Measurements from ENCODE around the gene FOXP1.

FOXP1 gene

DNA sequence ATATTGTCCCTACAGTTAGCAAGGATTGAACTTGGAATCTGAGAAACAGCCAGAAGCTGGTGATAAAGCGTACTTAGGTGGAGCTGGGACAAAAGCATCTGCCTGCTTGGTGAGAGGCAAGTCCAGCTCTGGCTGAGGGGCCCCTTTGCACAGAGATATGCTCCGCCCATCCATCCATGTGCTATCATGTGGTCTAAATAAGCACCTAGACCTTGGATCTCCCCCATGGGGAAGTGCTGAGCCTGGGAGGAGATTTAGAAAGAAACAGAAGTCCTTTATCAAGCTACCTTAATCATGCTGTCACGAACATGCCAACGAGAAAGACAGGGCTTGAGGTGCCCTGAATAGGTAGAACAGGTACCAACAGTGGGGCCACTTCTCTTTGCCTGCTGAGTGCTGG lies 369.5 kb downstream of the FOXP1 start:
- DNase-seq (ENCODE audit: low read depth in 2 of 2), result no peak

DNA sequence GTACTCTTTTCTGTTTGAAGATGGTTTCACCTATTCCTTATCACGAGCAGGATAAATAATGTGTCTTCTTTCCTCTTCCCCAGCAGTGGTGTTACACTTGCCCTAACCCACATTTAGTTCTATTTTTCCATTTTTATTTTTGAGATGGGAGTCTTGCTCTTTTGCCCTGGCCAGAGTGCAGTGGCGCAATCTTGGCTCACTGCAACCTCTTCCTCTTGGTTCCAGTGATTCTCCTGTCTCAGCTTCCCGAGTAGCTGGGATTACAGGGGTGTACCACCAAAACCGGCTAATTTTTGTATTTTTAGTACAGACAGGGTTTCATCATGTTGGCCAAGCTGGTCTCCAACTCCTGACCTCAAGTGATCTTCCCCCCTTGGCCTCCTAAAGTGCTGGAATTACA lies 372.4 kb downstream of the FOXP1 start:
- no peak for DNase-seq (ENCODE audit: low read depth in 2 of 2)

DNA sequence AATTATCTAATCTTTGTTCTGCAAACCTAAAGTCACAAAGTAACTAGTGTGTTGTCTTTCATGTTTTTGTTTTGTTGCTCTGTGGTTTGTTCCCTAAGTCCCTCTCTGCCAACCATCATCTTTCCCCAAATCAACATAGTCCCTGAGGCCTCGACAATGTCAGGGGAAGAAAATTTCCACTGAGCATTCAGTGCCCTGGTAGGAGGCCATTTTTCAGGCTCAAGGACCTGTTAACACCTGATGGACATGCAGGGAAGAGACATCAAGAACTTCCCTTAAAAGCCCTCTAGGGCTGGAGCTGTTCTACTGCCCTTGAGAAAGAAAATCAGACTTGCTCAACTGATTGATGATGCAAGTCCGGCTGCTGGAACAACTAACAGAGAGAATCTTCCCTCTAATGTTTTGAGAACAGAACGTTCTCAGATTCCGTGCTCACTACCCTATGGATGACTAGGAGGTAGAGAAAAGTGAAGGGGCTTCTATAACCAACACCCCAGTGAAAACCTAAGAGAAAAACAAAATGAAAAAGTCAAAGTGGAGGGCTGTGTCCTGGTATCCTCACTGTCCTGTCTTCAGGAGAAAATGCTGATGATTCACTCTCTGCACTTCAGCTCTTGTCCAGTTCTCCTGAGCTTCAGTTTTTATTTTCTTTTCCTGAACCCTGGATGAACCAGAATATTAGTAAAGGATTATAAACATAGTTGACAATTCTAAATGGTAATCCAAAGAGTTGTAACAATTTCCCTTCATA lies 373.1 kb downstream of the FOXP1 start:
- no peak for DNase-seq (ENCODE audit: low read depth in 2 of 2)

DNA sequence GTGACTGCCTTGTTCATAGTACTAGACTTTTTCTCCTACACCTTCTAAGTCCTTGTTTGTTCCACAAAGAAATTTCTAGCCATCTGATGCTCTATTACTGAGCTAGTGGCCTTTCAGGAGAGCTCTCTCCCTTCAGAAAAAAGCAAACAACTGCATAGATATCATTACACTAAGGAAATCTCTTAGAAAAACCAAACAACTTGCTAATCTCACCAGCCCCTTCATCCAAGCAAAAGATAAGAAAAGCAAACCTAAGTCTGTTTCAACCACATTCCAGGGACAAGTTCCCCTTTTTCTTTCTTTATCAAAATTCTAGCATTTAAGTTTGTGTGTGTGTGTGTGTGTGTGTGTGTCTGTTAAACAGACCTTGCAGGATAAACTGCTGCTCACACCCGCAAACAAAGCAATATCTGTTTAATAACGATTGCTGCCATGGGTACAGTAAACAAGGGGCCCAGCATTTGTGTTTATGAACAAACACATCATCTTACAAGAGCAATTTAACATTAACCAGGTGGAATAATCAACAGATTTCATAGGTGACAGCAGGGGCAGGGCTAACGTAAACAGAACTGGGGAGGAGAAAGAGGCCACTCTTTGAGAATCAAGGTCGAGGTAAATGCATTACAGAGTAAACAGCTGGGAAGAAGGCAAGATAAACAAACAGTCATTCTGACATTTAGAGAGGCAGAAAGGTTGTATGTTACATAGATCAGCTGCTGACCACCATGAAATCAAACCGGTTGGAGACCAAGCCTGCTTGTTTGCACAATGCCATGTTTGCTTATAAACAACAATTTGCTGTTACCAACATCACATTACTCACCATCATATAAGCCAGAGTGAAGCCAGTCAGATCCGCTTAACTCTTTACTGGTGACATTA lies 375.1 kb downstream of the FOXP1 start:
- no peak for DNase-seq (ENCODE audit: low read depth in 2 of 2)

DNA sequence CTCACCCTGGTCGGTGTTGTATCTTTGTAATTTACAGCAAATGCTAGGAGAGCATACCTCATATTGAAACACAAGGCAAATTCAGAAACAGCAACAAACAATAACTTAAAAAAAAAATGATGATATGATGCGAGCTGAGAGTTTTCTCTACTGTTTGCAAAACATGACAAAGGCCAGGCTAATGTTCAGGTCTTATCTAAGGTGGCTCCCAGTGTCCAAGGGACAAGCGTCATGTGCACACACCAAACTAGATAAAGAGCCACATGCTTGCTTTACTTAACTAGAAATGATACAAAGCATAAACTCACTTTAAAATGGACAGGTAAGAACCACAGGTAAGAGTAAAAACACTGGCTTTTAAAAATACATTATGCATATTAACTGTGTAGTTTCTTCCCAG lies 375.9 kb downstream of the FOXP1 start:
- DNase-seq (ENCODE audit: low read depth in 2 of 2), result no peak

DNA sequence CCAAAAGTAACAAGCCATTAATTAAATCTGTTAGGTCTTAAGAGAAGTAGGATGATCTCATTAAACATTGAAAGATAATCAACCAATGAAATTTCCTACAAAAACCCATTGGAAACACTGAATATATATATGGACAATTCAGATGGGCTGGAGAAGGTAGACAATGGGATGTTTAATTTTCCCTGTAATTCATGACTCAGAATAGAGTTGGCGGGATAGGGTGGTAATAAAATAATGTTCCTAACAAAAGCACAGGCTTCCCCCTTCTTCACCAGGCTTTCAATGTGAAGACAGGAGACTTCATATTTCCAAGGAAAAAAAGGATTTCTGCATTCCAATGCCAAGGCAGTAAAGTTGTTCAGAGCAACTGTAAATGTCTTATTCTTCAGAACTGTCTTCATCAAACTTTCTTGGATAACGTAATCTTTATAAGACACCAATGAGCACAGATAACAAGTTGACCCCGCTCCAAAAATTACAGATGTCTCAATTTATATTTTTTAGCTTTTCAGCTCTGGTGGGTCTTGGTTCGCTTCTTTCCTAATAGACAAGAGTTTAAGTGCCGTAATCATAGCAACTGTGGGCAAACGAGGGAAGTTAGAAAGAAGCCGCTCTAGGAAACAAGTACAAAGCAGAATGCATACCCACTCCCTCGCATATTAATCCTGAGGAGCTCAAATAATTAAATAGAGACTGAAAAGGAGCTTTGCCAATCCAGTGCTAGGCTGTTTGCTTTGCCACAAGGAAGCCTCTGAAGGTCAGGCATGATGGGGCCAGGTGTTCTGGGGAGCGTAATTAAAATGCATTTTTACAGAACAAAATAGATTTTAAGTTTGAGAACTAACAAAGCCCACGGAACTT lies 377.0 kb downstream of the FOXP1 start:
- DNase-seq (ENCODE audit: low read depth in 2 of 2), result no peak

DNA sequence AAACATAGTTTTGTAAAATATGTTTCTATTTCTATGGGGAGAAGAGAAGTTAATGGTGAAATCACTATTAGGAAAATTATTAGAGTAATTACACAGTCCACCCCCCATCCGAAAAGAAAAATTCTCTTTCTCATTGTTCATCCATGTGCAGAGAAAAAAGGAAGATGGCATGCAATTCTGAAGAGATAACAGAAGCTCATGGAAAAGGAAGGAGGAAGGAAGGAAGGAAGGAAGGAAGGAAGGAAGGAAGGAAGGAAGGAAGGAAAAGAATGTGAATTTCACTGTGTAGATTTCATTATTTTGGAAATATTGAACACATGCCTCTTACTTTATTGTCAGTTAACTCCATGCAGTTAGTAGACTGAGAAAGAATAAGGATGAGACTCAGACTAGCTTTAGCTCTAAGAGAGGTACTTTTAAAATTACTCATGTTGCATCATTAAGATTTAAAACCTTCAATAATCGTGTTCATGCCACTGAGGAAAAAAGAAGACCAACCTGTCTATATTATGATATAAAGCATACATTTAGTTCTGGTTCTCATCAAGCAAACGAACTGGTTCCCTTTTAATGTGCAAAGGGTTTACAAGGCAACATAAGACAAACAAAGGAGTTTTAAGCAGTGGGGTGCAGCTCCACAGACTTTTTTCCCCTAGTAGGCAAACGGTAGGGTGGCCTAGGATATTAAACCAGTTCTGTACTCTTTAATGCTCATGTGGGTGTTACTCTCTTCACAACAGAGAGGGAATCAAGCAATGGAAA lies 379.6 kb downstream of the FOXP1 start:
- no peak for DNase-seq (ENCODE audit: low read depth in 2 of 2)

DNA sequence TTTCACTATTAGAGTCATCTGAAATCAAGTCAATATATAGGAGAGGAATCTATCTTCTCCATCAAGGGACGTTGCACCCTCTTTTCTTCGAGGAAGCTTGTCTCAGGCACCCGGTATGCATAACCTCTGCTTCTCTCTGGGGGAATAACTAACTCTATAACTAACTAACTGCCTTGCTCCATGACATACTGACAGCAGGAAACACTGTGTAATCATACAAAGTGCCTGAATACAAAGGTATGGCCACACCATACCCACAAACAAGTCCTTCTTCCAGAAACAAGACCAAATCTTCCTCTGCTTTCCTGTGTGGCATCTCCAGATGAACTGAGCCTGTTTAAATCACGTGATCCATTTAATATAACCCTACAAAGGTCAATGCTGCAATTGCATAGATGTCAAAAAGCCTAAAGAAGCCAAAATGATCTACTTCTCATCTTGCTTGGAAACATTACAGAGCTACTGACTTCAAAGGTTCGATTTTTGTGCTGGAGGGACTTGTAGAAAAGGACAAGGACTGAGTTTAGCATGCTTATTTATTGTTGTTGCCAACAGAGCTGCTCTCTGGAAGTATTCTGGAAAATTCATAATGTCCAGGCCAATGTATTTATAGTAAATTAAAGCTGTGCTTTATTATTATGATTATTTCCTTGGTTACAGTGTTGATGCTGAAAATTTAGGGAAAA lies 380.5 kb downstream of the FOXP1 start:
- no peak for DNase-seq (ENCODE audit: low read depth in 2 of 2)

DNA sequence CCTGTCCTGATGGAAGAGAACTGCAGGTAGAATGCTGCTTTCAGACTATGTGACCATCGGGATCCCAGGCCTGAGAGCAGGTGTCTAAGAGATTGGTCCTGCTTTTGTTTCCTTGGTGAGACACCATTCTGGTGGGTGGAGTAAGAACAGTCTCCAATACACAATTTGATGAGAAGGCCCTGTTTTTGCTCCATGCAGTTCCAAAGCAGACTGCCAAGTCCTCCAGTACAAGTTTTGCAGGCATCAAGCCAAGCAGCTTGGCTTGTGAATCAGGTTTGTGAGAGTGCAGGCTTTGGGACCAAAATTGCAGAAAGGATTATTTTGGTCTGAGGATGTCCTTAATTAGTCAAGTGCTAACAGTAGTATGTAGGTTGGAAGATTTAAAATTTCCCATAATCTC lies 381.6 kb downstream of the FOXP1 start:
- no peak for DNase-seq (ENCODE audit: low read depth in 2 of 2)

DNA sequence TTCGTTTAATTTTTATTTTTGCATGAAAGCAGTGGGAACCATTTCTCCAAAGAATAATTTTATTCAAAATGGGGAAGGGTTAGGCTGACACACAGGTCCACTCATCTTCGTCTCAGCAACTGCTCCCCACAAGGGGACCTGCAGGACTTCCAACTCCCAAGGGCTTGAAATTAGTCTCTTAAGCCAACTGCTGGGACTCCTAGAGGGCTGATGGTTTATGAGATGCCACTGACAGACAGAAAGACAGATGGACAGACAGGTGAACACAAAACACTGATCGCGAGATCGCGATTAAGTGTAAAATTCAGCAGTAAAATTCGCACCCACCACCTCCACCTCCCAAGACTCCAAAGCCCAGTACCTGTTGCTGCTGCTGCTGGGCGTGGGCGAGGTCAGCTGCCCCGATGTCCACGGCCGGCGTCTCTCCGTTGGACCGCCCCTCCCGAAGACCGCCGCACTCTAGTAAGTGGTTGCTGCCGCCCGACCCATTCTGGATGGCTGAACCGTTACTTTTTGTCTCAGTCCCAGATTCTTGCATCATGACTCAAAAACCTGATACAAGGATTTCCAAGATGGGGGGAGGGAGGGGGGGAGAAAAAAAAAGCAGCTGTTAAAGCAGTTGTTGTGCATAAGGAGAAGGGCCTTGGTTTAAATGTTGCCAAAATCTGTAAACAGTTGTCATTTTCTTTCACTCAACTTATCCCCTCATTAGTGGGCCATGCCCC lies 385.5 kb downstream of the FOXP1 start:
- no peak for DNase-seq (ENCODE audit: low read depth in 2 of 2)

DNA sequence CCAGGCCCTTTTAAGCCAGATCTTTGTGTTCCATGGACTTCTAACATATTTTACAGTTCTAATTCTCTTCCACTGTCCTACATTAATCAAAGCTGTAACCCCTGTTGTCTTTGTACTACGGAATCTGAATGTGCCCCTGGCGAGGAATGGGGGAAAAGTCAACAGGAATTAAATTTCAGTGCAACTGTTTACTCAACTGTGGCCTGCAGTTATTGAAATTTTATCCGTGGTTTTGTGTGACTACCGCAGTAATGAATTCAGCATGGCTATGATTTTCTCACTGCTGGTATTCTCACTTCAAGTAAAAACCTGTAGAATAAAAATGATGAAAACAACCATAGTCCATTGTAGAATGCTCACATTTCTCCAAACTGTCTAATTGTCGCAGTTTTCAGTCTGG lies 388.0 kb downstream of the FOXP1 start:
- DNase-seq (ENCODE audit: low read depth in 2 of 2), result no peak

DNA sequence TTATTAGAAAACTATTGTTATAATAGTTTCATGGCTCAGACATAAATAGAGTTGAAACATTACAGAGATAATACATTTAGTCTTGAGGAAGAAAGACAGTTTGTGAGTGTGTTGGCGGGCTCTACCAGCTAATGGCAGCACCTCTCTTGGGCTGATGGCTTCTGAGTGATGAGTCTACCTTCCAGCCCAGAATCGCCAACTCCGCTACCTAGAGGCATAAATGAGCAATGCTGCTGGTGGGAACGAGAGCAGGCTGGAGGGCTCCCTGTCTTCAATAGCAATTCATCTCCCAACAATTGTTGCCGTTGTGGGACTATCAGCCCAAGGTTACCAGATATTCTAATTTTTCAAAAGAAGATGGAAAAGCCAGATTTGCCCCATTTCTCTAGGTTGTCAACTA lies 388.7 kb downstream of the FOXP1 start:
- DNase-seq (ENCODE audit: low read depth in 2 of 2), result no peak

DNA sequence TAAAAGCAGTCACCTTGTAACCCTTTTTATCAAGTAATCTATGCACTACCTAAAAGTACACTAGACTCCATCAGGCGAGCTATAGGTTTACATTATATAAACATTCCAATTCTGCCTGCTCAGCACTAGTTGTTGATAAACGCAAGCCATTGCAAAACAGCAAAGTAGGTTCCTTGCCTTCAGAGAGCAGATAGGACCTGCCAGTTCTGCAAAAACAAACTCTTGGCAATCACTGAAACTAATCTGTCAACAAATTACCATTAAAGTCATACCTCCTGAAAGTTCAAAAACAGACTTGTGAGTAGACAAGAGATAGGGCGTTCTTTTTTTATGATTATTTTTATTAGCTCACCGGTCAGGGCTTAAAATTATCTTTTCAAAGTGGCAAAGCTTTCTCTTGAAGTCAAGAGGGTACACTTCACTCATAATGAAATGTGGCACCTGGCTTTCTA lies 392.5 kb downstream of the FOXP1 start:
- no peak for DNase-seq (ENCODE audit: low read depth in 2 of 2)

DNA sequence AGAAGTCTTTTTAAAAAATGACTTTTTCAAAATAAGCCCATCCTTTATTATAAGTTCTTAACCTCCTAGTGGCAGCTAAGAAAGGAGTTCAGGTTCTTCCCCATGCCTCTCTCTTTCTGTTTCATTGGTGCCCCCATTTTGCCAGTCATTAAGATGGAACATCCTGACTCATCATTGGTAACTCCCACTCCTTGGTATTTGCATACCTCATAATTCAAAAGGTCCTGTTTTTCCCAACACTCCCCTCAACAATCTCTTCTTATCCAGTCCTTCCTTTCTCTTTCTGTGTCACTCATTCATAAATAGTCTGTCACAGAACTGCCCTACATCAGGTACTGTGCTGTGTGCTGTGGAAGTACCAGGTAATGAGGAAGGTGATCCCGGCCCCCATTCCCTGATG lies 394.0 kb downstream of the FOXP1 start:
- DNase-seq (ENCODE audit: low read depth in 2 of 2), result no peak

DNA sequence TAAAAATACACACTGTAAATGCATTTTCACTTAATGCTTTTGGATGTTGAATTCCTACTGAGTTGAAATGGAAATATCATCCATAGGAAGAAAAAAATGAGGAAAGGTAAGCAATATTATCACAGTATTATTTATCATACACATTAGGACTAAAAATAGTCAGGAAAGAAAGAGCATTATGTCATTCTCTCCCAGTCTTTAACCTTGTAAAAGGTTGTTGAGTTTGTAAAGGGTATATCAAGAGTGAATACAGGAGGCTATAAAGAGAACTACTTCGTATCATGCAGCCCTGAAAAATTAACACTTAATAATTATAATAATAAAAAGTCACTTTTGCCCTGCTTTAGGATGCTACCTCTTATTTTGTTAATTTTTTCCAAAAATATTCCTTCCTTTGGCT lies 395.8 kb downstream of the FOXP1 start:
- DNase-seq (ENCODE audit: low read depth in 2 of 2), result no peak

DNA sequence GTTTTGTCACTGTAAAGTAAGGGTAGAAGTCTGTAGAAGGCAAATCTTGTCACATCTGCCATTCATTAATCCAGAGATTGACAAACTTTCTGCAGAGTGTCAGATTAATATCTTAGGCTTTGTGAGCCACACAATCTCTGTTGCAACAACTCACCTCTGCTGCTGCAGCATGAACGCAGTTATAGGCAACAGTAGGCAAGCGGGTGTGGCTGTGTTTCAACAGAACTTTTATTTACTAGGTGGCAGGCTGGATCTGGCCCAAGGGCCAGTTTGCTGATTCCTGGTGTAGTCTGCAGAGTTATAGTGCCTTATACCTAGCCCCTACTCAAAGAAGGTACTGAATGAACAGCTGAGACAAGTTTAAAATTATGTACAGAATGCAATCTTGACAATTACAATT lies 396.7 kb downstream of the FOXP1 start:
- DNase-seq (ENCODE audit: low read depth in 2 of 2), result no peak

DNA sequence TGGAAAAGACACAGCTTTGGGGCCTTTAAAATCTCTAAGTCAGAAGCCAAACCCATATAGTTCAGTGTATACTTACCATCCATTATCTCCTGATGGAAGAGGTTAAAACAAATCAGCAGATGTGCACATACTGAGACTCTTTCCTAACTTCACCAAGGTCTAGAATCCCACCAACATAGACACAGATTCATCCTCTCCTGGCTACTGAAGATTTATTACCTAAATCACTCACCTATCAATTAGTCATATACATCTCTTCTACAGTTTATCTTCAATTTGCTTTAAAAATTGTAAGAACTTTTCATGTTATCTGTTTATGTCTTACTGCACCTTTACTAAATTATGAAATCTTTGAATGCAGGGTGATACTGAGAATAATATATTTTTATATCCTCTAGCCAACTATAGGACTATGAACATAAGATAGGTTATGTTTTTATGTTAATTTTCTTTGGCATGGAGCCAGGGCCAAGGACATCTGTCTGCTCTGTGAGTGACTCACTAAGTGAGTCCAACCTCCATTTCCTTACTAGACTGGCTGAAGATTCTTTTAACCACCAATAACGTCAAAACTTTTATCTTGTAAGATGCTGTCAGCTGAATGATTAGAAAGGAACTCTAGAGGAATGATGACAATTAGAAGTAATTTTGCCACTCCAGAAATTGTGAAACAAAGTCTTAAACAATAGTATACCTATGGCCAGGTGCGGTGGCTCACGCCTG lies 397.6 kb downstream of the FOXP1 start:
- DNase-seq (ENCODE audit: low read depth in 2 of 2), result peak in 1 of 2 donors; percentile 15

DNA sequence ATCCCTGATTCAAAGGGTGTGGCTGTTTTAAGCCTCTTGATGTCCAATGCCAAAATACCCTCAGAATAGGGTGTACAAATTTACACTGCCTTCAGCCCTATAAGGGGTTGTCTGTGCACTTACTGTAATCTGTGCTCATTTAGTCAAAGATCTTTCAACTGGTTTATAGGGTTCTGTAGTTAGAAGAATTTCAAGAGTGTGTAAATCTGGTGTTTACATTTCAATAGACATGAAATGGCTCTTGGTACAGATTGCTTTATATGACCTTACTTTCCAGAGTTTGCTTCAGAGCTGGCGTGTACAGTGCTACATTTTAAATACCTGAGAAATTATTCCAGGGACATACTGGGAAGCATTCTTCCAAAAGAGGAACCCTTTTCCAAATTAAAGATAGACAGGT lies 399.3 kb downstream of the FOXP1 start:
- no peak for DNase-seq (ENCODE audit: low read depth in 2 of 2)

DNA sequence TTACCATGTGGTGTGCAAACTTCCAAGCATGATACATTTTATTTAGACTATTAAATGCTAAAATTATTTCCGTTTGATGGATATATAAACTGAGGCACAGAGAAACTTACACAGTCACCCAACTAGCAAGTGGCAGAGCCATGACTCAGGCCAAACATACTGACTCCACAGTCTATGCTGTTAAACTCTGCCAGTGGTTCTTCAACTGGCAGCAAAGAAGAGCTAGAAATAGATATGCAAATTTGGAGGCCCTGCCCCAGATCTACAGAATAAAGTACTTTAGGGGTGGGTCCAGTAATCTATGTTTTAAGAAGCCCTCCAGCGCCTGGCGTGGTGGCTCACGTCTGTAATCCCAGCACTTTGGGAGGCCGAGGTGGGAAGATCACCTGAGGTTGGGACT lies 400.0 kb downstream of the FOXP1 start:
- no peak for DNase-seq (ENCODE audit: low read depth in 2 of 2)

DNA sequence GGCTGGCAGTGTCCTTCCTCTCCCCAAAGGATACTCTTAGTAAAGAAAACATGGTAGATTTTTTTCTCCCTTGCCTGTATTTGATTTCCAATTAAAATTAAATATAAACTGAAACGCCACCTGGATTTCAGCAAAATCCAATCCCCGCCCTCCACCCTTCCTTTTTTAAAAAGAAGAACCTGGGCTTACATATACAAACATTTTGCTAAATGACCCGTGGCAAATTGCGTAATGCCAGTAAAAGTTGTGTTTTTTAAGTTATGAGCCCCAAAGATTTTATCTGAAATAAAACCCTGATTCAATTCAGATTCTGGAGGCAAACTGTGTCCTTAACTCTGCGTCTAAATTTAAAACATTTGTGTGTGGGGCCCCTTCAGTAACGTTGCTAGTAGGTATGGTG lies 403.0 kb downstream of the FOXP1 start:
- DNase-seq (ENCODE audit: low read depth in 2 of 2), result no peak
